Activated T-helper 1 cell treated with anti-CD3 and anti-CD28 coated beads, Interleukin-12 subunit alpha, Interleukin-12 subunit beta, Interleukin-2, Interleukin-4 antibody, amounts not matched to agents 30 ng/mL and 10 ng/mL and 1 ng/mL, durations not matched to agents 14 hours and 24 hours and 36 hours (primary cell): ENCODE measurements around the gene WLS. TPM values are rescaled to one million over a fixed set of nuclear protein-coding genes. Genes with fewer than 3 reads are reported as not detected.

Experiments
- DNase-seq: peaks from one replicate; pipeline ENCODE4 v3.0.0; 2021; ENCODE audit warnings: low spot score
- H3K27ac Mint-ChIP-seq: one replicate; pipeline ENCODE4 v1.8.0; 2021; ENCODE audit warnings: mild to moderate bottlenecking, mixed read lengths
- H3K27me3 Mint-ChIP-seq: one replicate; pipeline ENCODE4 v1.8.0; 2022; ENCODE audit warnings: mild to moderate bottlenecking, moderate library complexity, mixed read lengths; ENCODE audit not compliant: insufficient read depth
- H3K36me3 Mint-ChIP-seq: one replicate; pipeline ENCODE4 v1.8.0; 2021; ENCODE audit warnings: low read depth, mixed read lengths
- H3K4me1 Mint-ChIP-seq: one replicate; pipeline ENCODE4 v1.8.0; 2021; ENCODE audit warnings: low read depth, mixed read lengths
- H3K4me3 Mint-ChIP-seq: one replicate; pipeline ENCODE4 v1.8.0; 2021; ENCODE audit warnings: mild to moderate bottlenecking, moderate library complexity, mixed read lengths
- H3K9me3 Mint-ChIP-seq: one replicate; pipeline ENCODE4 v1.8.0; 2021; ENCODE audit warnings: mixed read lengths
- intact Hi-C: fragments of 100-400 bp; cut with micrococcal nuclease; formaldehyde crosslinking; loops from one replicate; pipeline ENCODE4 v1.15.1; 2024
- total RNA-seq: library from RNA; stranded (reverse); gene quantifications from 2 replicates; pipeline ENCODE4 v1.2.3, GENCODE V29; 2022

The WLS gene
- total RNA-seq, 1 donor from 2014 or later: 0.70 TPM

- intact Hi-C loops: no loop called here
- Mint-ChIP-seq H3K4me3 (no peak overlapping the region), H3K27ac (no peak overlapping the region), H3K36me3 (no peaks in the 10 kb centered on the region), H3K9me3 (no peaks in the 10 kb centered on the region), H3K27me3 (peaks cover 1% of the 10 kb centered on the region), H3K4me1 (no peaks in the 10 kb centered on the region)
- DNase-seq: no peak
These were observed 86.8 kb downstream of the WLS start for GRCh38 chr1:68145418-68146126.

- H3K27me3 Mint-ChIP-seq: peaks cover 1% of the 10 kb centered on the region
- no peaks in the 10 kb centered on the region for H3K4me1 Mint-ChIP-seq
- DNase-seq: no peak
- H3K27ac Mint-ChIP-seq: no peak overlapping the region
- no peaks in the 10 kb centered on the region for H3K36me3 Mint-ChIP-seq
- H3K4me3 Mint-ChIP-seq: no peak overlapping the region
- intact Hi-C loops: no loop called here
- no peaks in the 10 kb centered on the region for H3K9me3 Mint-ChIP-seq
These were observed 87.5 kb downstream of the WLS start for GRCh38 chr1:68144856-68145255.

- no peaks in the 10 kb centered on the region for H3K36me3 Mint-ChIP-seq
- DNase-seq: no peak
- intact Hi-C loops: no loop called here
- no peaks in the 10 kb centered on the region for H3K9me3 Mint-ChIP-seq
- H3K27me3 Mint-ChIP-seq: peaks cover 1% of the 10 kb centered on the region
- no peak overlapping the region for H3K27ac Mint-ChIP-seq
- H3K4me1 Mint-ChIP-seq: no peaks in the 10 kb centered on the region
- H3K4me3 Mint-ChIP-seq: no peak overlapping the region
These were observed 88.7 kb downstream of the WLS start for GRCh38 chr1:68143633-68144032.

GRCh38 chr1:68142461-68142860 lies 89.9 kb downstream of the WLS start:
- intact Hi-C loops: no loop called here
- H3K4me1 Mint-ChIP-seq: no peaks in the 10 kb centered on the region
- H3K36me3 Mint-ChIP-seq: no peaks in the 10 kb centered on the region
- no peak overlapping the region for H3K4me3 Mint-ChIP-seq
- DNase-seq: no peak
- no peaks in the 10 kb centered on the region for H3K9me3 Mint-ChIP-seq
- H3K27me3 Mint-ChIP-seq: peaks cover 1% of the 10 kb centered on the region
- no peak overlapping the region for H3K27ac Mint-ChIP-seq

GRCh38 chr1:68142036-68142435 lies 90.3 kb downstream of the WLS start:
- no peaks in the 10 kb centered on the region for H3K36me3 Mint-ChIP-seq
- intact Hi-C loops: no loop called here
- no peaks in the 10 kb centered on the region for H3K9me3 Mint-ChIP-seq
- peaks cover 1% of the 10 kb centered on the region for H3K27me3 Mint-ChIP-seq
- no peak overlapping the region for H3K4me3 Mint-ChIP-seq
- no peak overlapping the region for H3K27ac Mint-ChIP-seq
- DNase-seq: no peak
- no peaks in the 10 kb centered on the region for H3K4me1 Mint-ChIP-seq

GRCh38 chr1:68141071-68142021 lies 91.0 kb downstream of the WLS start:
- DNase-seq: no peak
- Mint-ChIP-seq H3K27me3 (peaks cover 1% of the 10 kb centered on the region), H3K36me3 (no peaks in the 10 kb centered on the region), H3K27ac (no peak overlapping the region), H3K4me1 (no peaks in the 10 kb centered on the region), H3K4me3 (no peak overlapping the region), H3K9me3 (no peaks in the 10 kb centered on the region)
- intact Hi-C loops: no loop called here

GRCh38 chr1:68140536-68140935 lies 91.8 kb downstream of the WLS start:
- H3K36me3 Mint-ChIP-seq: no peaks in the 10 kb centered on the region
- no peak for DNase-seq
- H3K27me3 Mint-ChIP-seq: no peaks in the 10 kb centered on the region
- intact Hi-C loops: no loop called here
- no peak overlapping the region for H3K4me3 Mint-ChIP-seq
- H3K4me1 Mint-ChIP-seq: no peaks in the 10 kb centered on the region
- H3K27ac Mint-ChIP-seq: no peak overlapping the region
- no peaks in the 10 kb centered on the region for H3K9me3 Mint-ChIP-seq

- intact Hi-C loops: no loop called here
- no peak for DNase-seq
- H3K4me3 Mint-ChIP-seq: no peak overlapping the region
- H3K27ac Mint-ChIP-seq: no peak overlapping the region
- H3K4me1 Mint-ChIP-seq: no peaks in the 10 kb centered on the region
- no peaks in the 10 kb centered on the region for H3K9me3 Mint-ChIP-seq
- H3K27me3 Mint-ChIP-seq: no peaks in the 10 kb centered on the region
- H3K36me3 Mint-ChIP-seq: no peaks in the 10 kb centered on the region
These were observed 96.1 kb downstream of the WLS start for GRCh38 chr1:68136187-68136586.

- Mint-ChIP-seq H3K4me1 (no peaks in the 10 kb centered on the region), H3K4me3 (no peak overlapping the region), H3K27ac (no peak overlapping the region), H3K9me3 (no peaks in the 10 kb centered on the region), H3K27me3 (peaks cover 3% of the 10 kb centered on the region), H3K36me3 (no peaks in the 10 kb centered on the region)
- intact Hi-C loops: no loop called here
- no peak for DNase-seq
These were observed 99.7 kb downstream of the WLS start for GRCh38 chr1:68132426-68133130.

GRCh38 chr1:68131261-68131660 lies 101.1 kb downstream of the WLS start:
- no peaks in the 10 kb centered on the region for H3K9me3 Mint-ChIP-seq
- no peaks in the 10 kb centered on the region for H3K4me1 Mint-ChIP-seq
- no peak overlapping the region for H3K27ac Mint-ChIP-seq
- no peak overlapping the region for H3K4me3 Mint-ChIP-seq
- H3K36me3 Mint-ChIP-seq: no peaks in the 10 kb centered on the region
- intact Hi-C loops: no loop called here
- H3K27me3 Mint-ChIP-seq: peaks cover 3% of the 10 kb centered on the region
- no peak for DNase-seq

- no peak overlapping the region for H3K27ac Mint-ChIP-seq
- no peak overlapping the region for H3K4me3 Mint-ChIP-seq
- DNase-seq: no peak
- H3K4me1 Mint-ChIP-seq: no peaks in the 10 kb centered on the region
- intact Hi-C loops: no loop called here
- H3K36me3 Mint-ChIP-seq: no peaks in the 10 kb centered on the region
- no peaks in the 10 kb centered on the region for H3K9me3 Mint-ChIP-seq
- peaks cover 3% of the 10 kb centered on the region for H3K27me3 Mint-ChIP-seq
These were observed 102.6 kb downstream of the WLS start for GRCh38 chr1:68129536-68130250.

GRCh38 chr1:68128820-68129219 lies 103.5 kb downstream of the WLS start:
- no peaks in the 10 kb centered on the region for H3K9me3 Mint-ChIP-seq
- no peak for DNase-seq
- H3K4me3 Mint-ChIP-seq: no peak overlapping the region
- H3K36me3 Mint-ChIP-seq: no peaks in the 10 kb centered on the region
- peaks cover 3% of the 10 kb centered on the region for H3K27me3 Mint-ChIP-seq
- intact Hi-C loops: no loop called here
- H3K4me1 Mint-ChIP-seq: no peaks in the 10 kb centered on the region
- H3K27ac Mint-ChIP-seq: no peak overlapping the region
